Measurements from ENCODE around the gene SPRR2G. TPM values are rescaled to one million over a fixed set of nuclear protein-coding genes. Genes with fewer than 3 reads are reported as not detected.
"Not testable (repeated sequence)": the region's sequence is repeated elsewhere in the genome, so short reads cannot be mapped to it uniquely, and the experiment has no call there.

The SPRR2G gene
- total and polyA plus RNA-seq, 2 of the 8 experiments (the other 6 are each of a cell fraction or from before 2014, with no cell fraction given): not detected

GRCh38 chr1:153115264-153115663 is 35.4 kb downstream of the SPRR2G start:
- H2BK5ac ChIP-seq (ENCODE audit: low read depth, low read length); FAIRE-seq; H3K27me3 ChIP-seq (replicated peaks in 1 of 4; ENCODE audit: control insufficient read depth in 3 of 4, extremely low read depth in 1 of 4, insufficient read depth in 3 of 4, low read length in 3 of 4); H2BK12ac ChIP-seq (ENCODE audit: low read depth, low read length); H3K23ac ChIP-seq (ENCODE audit: insufficient read length); H3K4ac ChIP-seq (replicated peaks; ENCODE audit: insufficient read length, low read depth, low read length); H3K9me3 ChIP-seq (ENCODE audit: insufficient read depth in 2 of 2, low read depth in 1 of 2, low read length in 1 of 2); H2AK5ac ChIP-seq (ENCODE audit: low read depth, low read length); H3K18ac ChIP-seq (ENCODE audit: extremely low read depth, low read length); H3K4me1 ChIP-seq (replicated peaks in 1 of 4; ENCODE audit: control insufficient read depth in 3 of 4, insufficient read depth in 4 of 4, low read length in 3 of 4); DNase-seq (ENCODE audit: low read depth in 1 of 2, low spot score in 2 of 2); H3K4me3 ChIP-seq (ENCODE audit: extremely low read depth in 1 of 4, insufficient read depth in 2 of 4, low read depth in 3 of 4, low read length in 4 of 4); CTCF ChIA-PET (ENCODE audit: partially characterized antibody); H3K36me3 ChIP-seq (ENCODE audit: control insufficient read depth in 2 of 4, insufficient read depth in 4 of 4, low read length in 3 of 4); H3K27ac ChIP-seq (ENCODE audit: low read depth, low read length); H4K91ac ChIP-seq (replicated peaks; ENCODE audit: insufficient read length, low read length); H3K56ac ChIP-seq (replicated peaks; ENCODE audit: insufficient read length, low read depth, low read length); H3K79me2 ChIP-seq (ENCODE audit: control insufficient read depth in 1 of 2, insufficient read depth in 2 of 2, low read length in 2 of 2); H3K9ac ChIP-seq (replicated peaks in 1 of 4; ENCODE audit: extremely low read depth in 1 of 4, low read depth in 3 of 4, low read length in 3 of 4); H4K5ac ChIP-seq (ENCODE audit: insufficient read length, low read depth, low read length); POLR2A ChIA-PET (ENCODE audit: partially characterized antibody); H2BK120ac ChIP-seq (replicated peaks; ENCODE audit: low read depth, low read length); H3K14ac ChIP-seq (ENCODE audit: insufficient read length); H4K20me1 ChIP-seq (replicated peaks in 1 of 2; ENCODE audit: control insufficient read depth in 1 of 2, insufficient read depth in 2 of 2, low read length in 2 of 2); H3K79me1 ChIP-seq (ENCODE audit: low read depth, low read length); H3K4me2 ChIP-seq (ENCODE audit: insufficient read depth in 1 of 2, low read depth in 2 of 2, low read length in 2 of 2); H2BK15ac ChIP-seq (ENCODE audit: low read length); H3K23me2 ChIP-seq (ENCODE audit: low read depth, low read length); H4K8ac ChIP-seq (ENCODE audit: extremely low read depth, insufficient read depth, low read length); H2BK20ac ChIP-seq (ENCODE audit: low read length): not testable (repeated sequence)
- 0 out of 2 replicates have a peak overlapping the region, but pooled peaks have one; percentile 50 for H2AFZ ChIP-seq (ENCODE audit: low read length)

All from H1 (cell line).